B cell (primary cell): Measurements from ENCODE around the gene LRRC40.

ENCODE experiments used
- EZH2 ChIP-seq: IDR thresholded peaks from 2 replicates; pipeline ENCODE4 v1.6.1; 2012; ENCODE audit warnings: borderline replicate concordance, low read depth, mild to moderate bottlenecking, moderate library complexity, low read length; ENCODE audit not compliant: insufficient read depth, poor library complexity, severe bottlenecking
- TF ChIP-seq, protein P1 (sequence below): fragments of 200-600 bp; IDR thresholded peaks from one replicate; pipeline ENCODE4 v1.8.0; 2022; ENCODE audit warnings: antibody characterized with exemption, mild to moderate bottlenecking

DNA sequence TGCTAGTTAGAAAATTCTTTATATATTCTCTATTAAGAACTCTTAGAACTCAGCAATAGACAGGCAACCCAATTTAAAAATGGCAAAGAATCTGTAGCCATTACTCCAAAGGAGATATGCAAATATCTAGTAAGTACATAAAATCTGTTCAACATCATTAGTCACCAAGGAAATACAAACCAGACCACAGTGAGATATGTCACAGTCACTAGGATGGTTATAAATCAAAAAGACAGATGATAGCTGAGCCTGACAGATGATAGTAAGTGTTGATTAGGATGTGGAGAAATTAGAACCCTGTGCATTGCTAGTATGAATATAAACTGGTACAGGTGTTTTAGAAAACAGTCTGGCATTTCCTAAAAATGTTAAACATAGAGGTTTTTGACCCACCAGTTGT lies 42.4 kb upstream of the LRRC40 start:
- TF ChIP-seq, protein P1, sequence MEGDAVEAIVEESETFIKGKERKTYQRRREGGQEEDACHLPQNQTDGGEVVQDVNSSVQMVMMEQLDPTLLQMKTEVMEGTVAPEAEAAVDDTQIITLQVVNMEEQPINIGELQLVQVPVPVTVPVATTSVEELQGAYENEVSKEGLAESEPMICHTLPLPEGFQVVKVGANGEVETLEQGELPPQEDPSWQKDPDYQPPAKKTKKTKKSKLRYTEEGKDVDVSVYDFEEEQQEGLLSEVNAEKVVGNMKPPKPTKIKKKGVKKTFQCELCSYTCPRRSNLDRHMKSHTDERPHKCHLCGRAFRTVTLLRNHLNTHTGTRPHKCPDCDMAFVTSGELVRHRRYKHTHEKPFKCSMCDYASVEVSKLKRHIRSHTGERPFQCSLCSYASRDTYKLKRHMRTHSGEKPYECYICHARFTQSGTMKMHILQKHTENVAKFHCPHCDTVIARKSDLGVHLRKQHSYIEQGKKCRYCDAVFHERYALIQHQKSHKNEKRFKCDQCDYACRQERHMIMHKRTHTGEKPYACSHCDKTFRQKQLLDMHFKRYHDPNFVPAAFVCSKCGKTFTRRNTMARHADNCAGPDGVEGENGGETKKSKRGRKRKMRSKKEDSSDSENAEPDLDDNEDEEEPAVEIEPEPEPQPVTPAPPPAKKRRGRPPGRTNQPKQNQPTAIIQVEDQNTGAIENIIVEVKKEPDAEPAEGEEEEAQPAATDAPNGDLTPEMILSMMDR = no peak
- TF ChIP-seq EZH2 = no peak
